Activated T-cell treated with anti-CD3 and anti-CD28 coated beads, Interleukin-2, amount 50 U/mL, for 4 hours (primary cell): ENCODE results near the gene FLVCR2. TPM values are rescaled to one million over a fixed set of nuclear protein-coding genes. Genes with fewer than 3 reads are reported as not detected.
"Not testable (repeated sequence)": the region's sequence is repeated elsewhere in the genome, so short reads cannot be mapped to it uniquely, and the experiment has no call there.

Experiments used
- ATAC-seq, 2 donors: fragments of 200-7000 bp; cut with Tn5 transposase; one replicate each; pipeline ENCODE4 v1.10.0; 2021
- DNase-seq: peaks from one replicate; pipeline ENCODE4 v3.0.0-alpha.2; 2020
- H3K27me3 Mint-ChIP-seq: one replicate; pipeline ENCODE4 v1.8.0; 2021; ENCODE audit warnings: low read depth, mixed read lengths
- H3K36me3 Mint-ChIP-seq: one replicate; pipeline ENCODE4 v1.8.0; 2022; ENCODE audit warnings: mixed read lengths; ENCODE audit not compliant: insufficient read depth
- H3K4me1 Mint-ChIP-seq: one replicate; pipeline ENCODE4 v1.8.0; 2021; ENCODE audit warnings: low read depth, mixed read lengths
- H3K4me3 Mint-ChIP-seq: one replicate; pipeline ENCODE4 v1.8.0; 2021; ENCODE audit warnings: mild to moderate bottlenecking, moderate library complexity, mixed read lengths
- H3K9me3 Mint-ChIP-seq: one replicate; pipeline ENCODE4 v1.8.0; 2021; ENCODE audit warnings: mixed read lengths
- total RNA-seq, 3 donors: library from RNA; stranded (reverse); gene quantifications; one replicate each; pipeline ENCODE4 v1.2.1, GENCODE V29; 2021

The FLVCR2 gene
- total RNA-seq, 3 donors from 2014 or later: 1.5 to 5.3 (median 3.3) TPM

DNA sequence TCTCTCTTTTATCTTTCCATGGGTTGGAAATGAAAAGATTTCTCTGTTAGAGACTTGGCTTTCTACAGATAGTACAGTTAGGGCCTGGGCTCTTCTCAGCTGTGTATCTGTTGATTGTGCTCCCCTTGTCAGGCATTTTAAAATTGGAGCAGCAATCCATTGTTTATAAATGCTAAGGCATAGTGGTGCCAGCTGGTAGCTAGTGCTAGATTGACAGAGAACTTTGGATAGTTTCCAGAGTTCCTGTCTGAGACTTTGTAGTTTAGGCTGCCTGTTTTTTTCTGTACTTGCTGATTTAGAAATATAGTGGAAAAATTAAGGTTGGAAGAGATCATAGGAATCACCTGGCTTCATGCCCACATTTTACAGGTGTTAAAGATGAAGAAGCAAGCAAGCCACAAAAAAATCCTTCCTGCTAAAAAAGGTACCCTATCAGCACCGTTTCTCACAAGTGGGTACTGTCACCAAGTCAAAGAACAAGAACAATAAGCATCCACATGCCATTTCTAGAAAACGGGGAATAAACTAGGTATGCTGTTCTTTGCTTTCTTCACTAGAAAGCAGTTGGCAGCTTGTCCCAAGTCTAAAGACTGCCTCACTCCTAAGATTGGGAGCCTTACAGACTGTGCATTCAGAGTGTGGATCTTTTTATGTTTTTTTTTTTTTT lies 88.8 kb downstream of the FLVCR2 start:
- Mint-ChIP-seq H3K9me3 (no peaks in the 10 kb centered on the region), H3K27me3 (no peaks in the 10 kb centered on the region), H3K36me3 (peaks cover 31% of the 10 kb centered on the region), H3K4me1 (peaks cover 4% of the 10 kb centered on the region), H3K4me3 (no peak overlapping the region)
- DNase-seq (no peak), ATAC-seq (no peak)

DNA sequence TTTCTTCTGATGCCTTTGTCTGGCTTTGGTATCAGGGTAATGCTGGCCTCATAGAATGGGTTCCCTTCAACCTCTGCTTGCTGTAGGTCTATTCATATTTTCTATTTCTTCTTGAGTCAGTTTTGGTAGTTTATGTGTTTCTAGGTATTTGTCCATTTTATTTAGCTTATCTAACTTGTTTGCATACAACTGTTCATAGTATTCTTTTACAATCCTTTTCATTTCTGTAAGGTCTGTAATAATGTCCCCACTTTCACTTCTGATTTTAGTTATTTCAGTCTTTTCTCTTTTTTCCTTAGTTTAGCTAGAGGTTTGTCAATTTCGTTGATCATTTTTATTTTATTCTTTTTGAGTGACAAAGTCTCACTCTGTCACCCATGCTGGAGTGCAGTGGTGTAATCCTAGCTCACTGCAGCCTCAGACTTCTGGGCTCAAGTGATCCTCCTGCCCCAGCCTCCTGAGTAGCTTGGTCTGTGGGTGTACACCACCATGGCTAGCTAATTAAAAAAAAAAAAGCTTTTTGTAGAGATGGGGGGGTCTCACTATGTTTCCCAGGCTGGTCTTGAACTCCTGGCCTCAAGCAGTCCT lies 94.3 kb downstream of the FLVCR2 start:
- Mint-ChIP-seq H3K36me3 (peaks cover 37% of the 10 kb centered on the region), H3K27me3 (no peaks in the 10 kb centered on the region), H3K9me3 (peaks cover 3% of the 10 kb centered on the region), H3K4me3 (no peak overlapping the region), H3K4me1 (peaks cover 10% of the 10 kb centered on the region)
- DNase-seq (no peak), ATAC-seq (no peak)

- no peak overlapping the region for H3K4me3 Mint-ChIP-seq
- peaks cover 3% of the 10 kb centered on the region for H3K9me3 Mint-ChIP-seq
- H3K27me3 Mint-ChIP-seq: no peaks in the 10 kb centered on the region
- DNase-seq: no peak
- peak; percentile 55 to 66 for ATAC-seq
- peaks cover 37% of the 10 kb centered on the region for H3K36me3 Mint-ChIP-seq
- H3K4me1 Mint-ChIP-seq: peaks cover 10% of the 10 kb centered on the region
These were observed 95.1 kb downstream of the FLVCR2 start for GRCh38 chr14:75673345-75674035.

DNA sequence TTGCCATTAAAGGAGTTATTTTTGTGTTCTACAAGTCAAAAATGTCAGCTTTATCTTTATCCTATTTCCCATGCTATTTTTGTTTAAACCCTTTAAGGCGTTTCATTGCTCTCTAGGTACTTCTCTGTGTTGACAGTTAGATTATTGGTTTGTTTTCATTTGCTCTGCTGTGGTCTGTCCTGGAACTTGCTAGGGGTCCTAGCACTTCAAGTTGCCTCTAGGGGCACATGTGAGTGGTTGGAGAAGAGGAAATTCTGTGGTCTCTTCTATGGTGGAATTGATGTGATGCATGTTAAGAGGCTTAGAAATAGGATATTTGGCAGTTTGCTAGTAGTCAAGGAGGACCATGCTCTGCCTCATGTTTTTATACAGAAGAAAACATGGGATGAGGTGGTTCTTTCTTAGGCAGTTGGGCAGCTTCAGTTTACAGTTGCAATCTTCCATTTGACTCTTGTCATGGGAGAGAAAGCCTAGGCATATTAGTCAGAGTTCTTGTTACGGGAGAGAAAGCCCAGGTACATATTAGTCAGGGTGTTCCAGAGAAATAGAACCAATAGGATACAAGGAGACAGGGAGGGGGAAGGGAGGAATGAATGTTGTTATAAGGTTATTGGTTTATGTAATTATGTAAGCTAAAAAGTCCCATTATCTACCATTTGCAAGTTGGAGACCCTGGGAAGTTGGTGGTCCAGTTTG lies 97.0 kb downstream of the FLVCR2 start:
- no peak for DNase-seq
- H3K9me3 Mint-ChIP-seq: peaks cover 3% of the 10 kb centered on the region
- H3K4me1 Mint-ChIP-seq: peaks cover 10% of the 10 kb centered on the region
- no peak for ATAC-seq
- H3K36me3 Mint-ChIP-seq: peaks cover 23% of the 10 kb centered on the region
- H3K4me3 Mint-ChIP-seq: no peak overlapping the region
- no peaks in the 10 kb centered on the region for H3K27me3 Mint-ChIP-seq

- H3K9me3 Mint-ChIP-seq: no peaks in the 10 kb centered on the region
- ATAC-seq (no peak), DNase-seq (no peak)
- peaks cover 39% of the 10 kb centered on the region for H3K36me3 Mint-ChIP-seq
- H3K27me3 Mint-ChIP-seq: no peaks in the 10 kb centered on the region
- H3K4me3 Mint-ChIP-seq: no peak overlapping the region
- H3K4me1 Mint-ChIP-seq: peaks cover 6% of the 10 kb centered on the region
These were observed 107.5 kb downstream of the FLVCR2 start for GRCh38 chr14:75685910-75686309.

- peaks cover 6% of the 10 kb centered on the region for H3K4me1 Mint-ChIP-seq
- H3K4me3 Mint-ChIP-seq: no peak overlapping the region
- ATAC-seq (no peak), DNase-seq (no peak)
- no peaks in the 10 kb centered on the region for H3K27me3 Mint-ChIP-seq
- H3K36me3 Mint-ChIP-seq: peaks cover 48% of the 10 kb centered on the region
- H3K9me3 Mint-ChIP-seq: peaks cover 5% of the 10 kb centered on the region
These were observed 110.6 kb downstream of the FLVCR2 start for GRCh38 chr14:75689012-75689411.

- peaks cover 10% of the 10 kb centered on the region for H3K9me3 Mint-ChIP-seq
- ATAC-seq (no peak), DNase-seq (no peak)
- H3K4me3 Mint-ChIP-seq: no peak overlapping the region
- peaks cover 6% of the 10 kb centered on the region for H3K4me1 Mint-ChIP-seq
- H3K27me3 Mint-ChIP-seq: no peaks in the 10 kb centered on the region
- peaks cover 47% of the 10 kb centered on the region for H3K36me3 Mint-ChIP-seq
These were observed 111.6 kb downstream of the FLVCR2 start for GRCh38 chr14:75690010-75690409.

DNA sequence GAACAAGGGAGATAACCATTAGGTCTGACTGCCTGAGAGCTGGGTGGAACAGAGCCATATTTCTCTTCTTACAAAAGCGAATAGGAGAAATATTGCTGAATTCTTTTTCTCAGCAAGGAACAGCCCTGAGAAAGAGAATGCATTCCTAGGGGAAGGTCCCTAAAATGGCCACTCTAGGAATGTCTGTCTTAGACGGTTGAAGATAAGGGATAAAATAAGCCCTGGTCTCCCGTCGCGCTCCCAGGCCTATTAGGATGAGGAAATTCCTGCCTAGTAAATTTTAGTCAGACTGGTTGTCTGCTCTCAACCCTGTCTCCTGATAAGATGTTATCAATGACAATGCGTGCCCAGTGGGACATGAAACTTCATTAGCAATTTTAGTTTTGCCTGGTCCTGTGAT lies 116.6 kb downstream of the FLVCR2 start:
- Mint-ChIP-seq H3K9me3 (peaks cover 14% of the 10 kb centered on the region), H3K36me3 (peaks cover 63% of the 10 kb centered on the region)
- not testable (repeated sequence) for H3K27me3 Mint-ChIP-seq, DNase-seq, H3K4me3 Mint-ChIP-seq, H3K4me1 Mint-ChIP-seq, ATAC-seq

GRCh38 chr14:75697386-75697785 lies 119.0 kb downstream of the FLVCR2 start:
- Mint-ChIP-seq H3K9me3 (peaks cover 14% of the 10 kb centered on the region), H3K4me1 (no peaks in the 10 kb centered on the region), H3K4me3 (no peak overlapping the region), H3K27me3 (no peaks in the 10 kb centered on the region), H3K36me3 (peaks cover 61% of the 10 kb centered on the region)
- DNase-seq (no peak), ATAC-seq (no peak)

Other genes with a start within 250 kb of the FLVCR2 start
- 1 to 10 TPM in 2 of 3 donors, under 1 TPM in 1; 0.61 to 1.3 (median 1.3) TPM for gene JDP2, start 150.6 kb upstream of the FLVCR2 start, total RNA-seq
- gene BATF, start 56.2 kb upstream of the FLVCR2 start, total RNA-seq: 100 to 1,000 TPM; 186 to 193 (median 191) TPM
- 10 to 100 TPM; 14.9 to 16.8 (median 15.9) TPM for gene ERG28, start 82.3 kb downstream of the FLVCR2 start, total RNA-seq
- 10 to 100 TPM; 21.1 to 25.0 (median 21.1) TPM for gene TTLL5, start 82.6 kb downstream of the FLVCR2 start, total RNA-seq